GM23338 (cell line): ENCODE measurements around the gene RGS6. TPM values are rescaled to one million over a fixed set of nuclear protein-coding genes. Genes with fewer than 3 reads are reported as not detected.

Source experiments
- ATAC-seq: fragments of 200-7000 bp; cut with Tn5 transposase; 3 replicates; pipeline ENCODE4 v1.9.1; 2020
- DNase-seq: peaks from one replicate; pipeline ENCODE4 v3.0.0-alpha.2; 2015; ENCODE audit warnings: low spot score
- H2AFZ ChIP-seq: fragments of 200-600 bp; sonication (generic); 2 replicates; pipeline ENCODE4 v1.8.0; 2016; ENCODE audit warnings: antibody characterized with exemption, mild to moderate bottlenecking, moderate library complexity
- H3F3A ChIP-seq: fragments of 200-600 bp; sonication (generic); replicated peaks from 2 replicates; pipeline ENCODE4 v1.8.0; 2017; ENCODE audit warnings: antibody characterized with exemption, mixed run types, low read depth
- H3K27ac ChIP-seq: fragments of 200-600 bp; sonication (generic); 2 replicates; pipeline ENCODE4 v1.6.1; 2016; ENCODE audit warnings: low read depth
- H3K27me3 ChIP-seq: fragments of 200-600 bp; sonication (generic); 2 replicates; pipeline ENCODE4 v1.8.0; 2016; ENCODE audit warnings: mild to moderate bottlenecking, mixed run types, moderate library complexity; ENCODE audit not compliant: insufficient read depth
- H3K36me3 ChIP-seq: fragments of 200-600 bp; sonication (generic); 2 replicates; pipeline ENCODE4 v1.8.0; 2016; ENCODE audit warnings: mild to moderate bottlenecking; ENCODE audit not compliant: insufficient read depth
- H3K4me1 ChIP-seq: fragments of 200-600 bp; sonication (generic); 2 replicates; pipeline ENCODE4 v1.8.0; 2016; ENCODE audit warnings: mild to moderate bottlenecking, moderate library complexity; ENCODE audit not compliant: insufficient read depth
- H3K4me2 ChIP-seq: fragments of 200-600 bp; sonication (generic); 2 replicates; pipeline ENCODE4 v1.7.1; 2017; ENCODE audit warnings: mixed run types
- H3K4me3 ChIP-seq: fragments of 200-600 bp; sonication (generic); 2 replicates; pipeline ENCODE4 v1.6.1; 2016; ENCODE audit warnings: mixed run types
- H3K79me2 ChIP-seq: fragments of 200-600 bp; sonication (generic); replicated peaks from 2 replicates; pipeline ENCODE4 v1.8.0; 2017; ENCODE audit warnings: mild to moderate bottlenecking; ENCODE audit not compliant: insufficient read depth
- H3K9me2 ChIP-seq: fragments of 200-600 bp; sonication (generic); 2 replicates; pipeline ENCODE4 v1.8.0; 2017; ENCODE audit not compliant: insufficient read depth
- H4K20me1 ChIP-seq: fragments of 200-600 bp; sonication (generic); replicated peaks from 2 replicates; pipeline ENCODE4 v1.8.0; 2017; ENCODE audit warnings: mild to moderate bottlenecking; ENCODE audit not compliant: insufficient read depth
- H3K27ac Mint-ChIP-seq: 2 replicates; pipeline ENCODE4 v1.8.0; 2020; ENCODE audit warnings: inconsistent platforms, mild to moderate bottlenecking, moderate library complexity, mixed read lengths
- H3K27me3 Mint-ChIP-seq: 3 replicates; pipeline ENCODE4 v1.8.0; 2022; ENCODE audit warnings: low read depth, mild to moderate bottlenecking, moderate library complexity, mixed read lengths, inconsistent platforms; ENCODE audit not compliant: insufficient read depth, poor library complexity
- H3K36me3 Mint-ChIP-seq: 3 replicates; pipeline ENCODE4 v1.8.0; 2021; ENCODE audit warnings: low read depth, mild to moderate bottlenecking, inconsistent platforms, moderate library complexity, mixed read lengths
- H3K4me1 Mint-ChIP-seq: 3 replicates; pipeline ENCODE4 v1.8.0; 2020; ENCODE audit warnings: mild to moderate bottlenecking, inconsistent platforms, mixed read lengths
- H3K4me3 Mint-ChIP-seq: 3 replicates; pipeline ENCODE4 v1.8.0; 2021; ENCODE audit warnings: moderate library complexity, mild to moderate bottlenecking, inconsistent platforms, mixed read lengths
- H3K9me3 Mint-ChIP-seq: 3 replicates; pipeline ENCODE4 v1.8.0; 2020; ENCODE audit warnings: moderate library complexity, mild to moderate bottlenecking, inconsistent platforms, mixed read lengths
- CREB1 ChIP-seq: fragments of 250-450 bp; sonication (Bioruptor Pico); IDR thresholded peaks from 2 replicates; pipeline ENCODE4 v1.5.0; 2020; ENCODE audit warnings: low read depth, mild to moderate bottlenecking, moderate library complexity
- EZH2 ChIP-seq: fragments of 200-600 bp; sonication (generic); IDR thresholded peaks from one replicate; pipeline ENCODE4 v1.8.0; 2017; ENCODE audit warnings: antibody characterized with exemption, mild to moderate bottlenecking, low read depth; ENCODE audit not compliant: unreplicated experiment
- EZH2phosphoT487 ChIP-seq: fragments of 200-600 bp; sonication (generic); IDR thresholded peaks from one replicate; pipeline ENCODE4 v1.8.1; 2018; ENCODE audit warnings: antibody characterized with exemption; ENCODE audit not compliant: unreplicated experiment
- JUNB ChIP-seq: IDR thresholded peaks from one replicate; pipeline ENCODE4 v1.6.1; 2016; ENCODE audit warnings: antibody characterized with exemption; ENCODE audit not compliant: unreplicated experiment
- NANOG ChIP-seq: IDR thresholded peaks from 2 replicates; pipeline ENCODE4 v1.6.1; 2016; ENCODE audit warnings: antibody characterized with exemption, borderline replicate concordance
- POLR2AphosphoS5 ChIP-seq: IDR thresholded peaks from 2 replicates; pipeline ENCODE4 v1.6.1; 2016; ENCODE audit warnings: antibody characterized with exemption, low read depth
- STAT1 ChIP-seq: IDR thresholded peaks from one replicate; pipeline ENCODE4 v1.6.1; 2016; ENCODE audit warnings: antibody characterized with exemption; ENCODE audit not compliant: unreplicated experiment
- ZNF114 ChIP-seq: fragments of 250-450 bp; sonication (Bioruptor Pico); IDR thresholded peaks from 2 replicates; pipeline ENCODE4 v1.5.0; 2020; ENCODE audit warnings: mild to moderate bottlenecking, moderate library complexity
- ZNF331 ChIP-seq: fragments of 250-450 bp; sonication (Bioruptor Pico); IDR thresholded peaks from 2 replicates; pipeline ENCODE4 v1.5.0; 2020; ENCODE audit warnings: low read depth, mild to moderate bottlenecking, moderate library complexity
- polyA plus RNA-seq: library from polyadenylated mRNA; unstranded; fragments of >200 nt; fragmentation: Nextera tagmentation; extraction: Ambion mirVana; gene quantifications from 2 replicates; pipeline ENCODE4 v1.2.1, GENCODE V29; 2016
- total RNA-seq: library from RNA; depleted of rRNA; stranded (reverse); fragments of >200 nt; shearing (Covaris generic); gene quantifications from 2 replicates; pipeline ENCODE4 v1.2.3, GENCODE V29; 2014
- TF ChIP-seq, protein P1 (sequence below): IDR thresholded peaks from 2 replicates; pipeline ENCODE4 v1.6.1; 2016; ENCODE audit warnings: antibody characterized with exemption
- TF ChIP-seq, protein P2 (sequence below): IDR thresholded peaks from one replicate; pipeline ENCODE4 v1.6.1; 2018; ENCODE audit warnings: antibody characterized with exemption; ENCODE audit not compliant: unreplicated experiment
- TF ChIP-seq, protein P3 (sequence below): fragments of 250-450 bp; sonication (Bioruptor Pico); IDR thresholded peaks from 2 replicates; pipeline ENCODE4 v1.5.0; 2020; ENCODE audit warnings: mild to moderate bottlenecking, moderate library complexity
- TF ChIP-seq, protein P4 (sequence below), 2 experiments: fragments of 200-600 bp in 1 of 2; sonication (generic) in 1 of 2; conservative IDR thresholded peaks; 2 replicates each; pipeline versions ENCODE4 v1.5.1 to v1.6.1; 2016 to 2017; ENCODE audit warnings: antibody characterized with exemption in 2 of 2, low read depth in 2 of 2, mild to moderate bottlenecking in 2 of 2, moderate library complexity in 1 of 2

RGS6 gene
- total and polyA plus RNA-seq, 2 experiments from 2014 or later, result 0.66 to 0.83 TPM

DNA sequence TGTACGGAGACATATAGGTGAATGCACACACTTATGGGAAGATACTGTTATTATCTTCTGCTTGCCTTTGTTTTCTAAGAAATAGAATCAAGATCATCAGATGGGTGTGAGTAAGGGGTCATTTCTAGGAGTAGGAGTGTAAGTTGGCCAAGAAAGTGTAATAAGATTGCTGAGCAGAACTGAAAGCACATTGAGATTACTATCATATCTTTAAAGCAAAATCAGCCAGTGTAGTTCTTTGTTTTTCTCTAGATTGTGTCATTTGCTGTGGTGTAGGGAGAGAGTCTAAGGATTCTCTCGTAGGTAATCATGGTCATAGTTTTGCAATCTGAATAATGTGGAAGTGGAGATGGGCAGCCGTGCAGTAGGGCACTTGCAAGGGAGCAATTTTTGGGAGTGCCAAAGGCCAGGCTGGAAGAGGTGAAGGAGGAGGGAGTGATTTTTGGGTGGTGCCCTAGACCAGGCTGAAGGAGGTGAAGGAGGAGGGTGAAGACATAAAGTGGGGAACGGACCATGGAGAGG, 131.6 kb downstream of the RGS6 start:
- Histone ChIP-seq H3K27ac (no peak overlapping the region), H3K36me3 (no peaks in the 10 kb centered on the region), H3K4me2 (no peak overlapping the region), H3K4me1 (0 out of 2 replicates have a peak, but pooled peaks cover 3% of the 10 kb centered on the region), H3K27me3 (no peaks in the 10 kb centered on the region), H4K20me1 (no peaks in the 10 kb centered on the region), H3K9me2 (peaks cover 8% of the 10 kb centered on the region; the same call in 1 of the 2 replicates), H3K79me2 (no peaks in the 10 kb centered on the region), H3F3A (no peaks in the 10 kb centered on the region), H2AFZ (no peak overlapping the region), H3K4me3 (no peak overlapping the region)
- TF ChIP-seq, protein P1, sequence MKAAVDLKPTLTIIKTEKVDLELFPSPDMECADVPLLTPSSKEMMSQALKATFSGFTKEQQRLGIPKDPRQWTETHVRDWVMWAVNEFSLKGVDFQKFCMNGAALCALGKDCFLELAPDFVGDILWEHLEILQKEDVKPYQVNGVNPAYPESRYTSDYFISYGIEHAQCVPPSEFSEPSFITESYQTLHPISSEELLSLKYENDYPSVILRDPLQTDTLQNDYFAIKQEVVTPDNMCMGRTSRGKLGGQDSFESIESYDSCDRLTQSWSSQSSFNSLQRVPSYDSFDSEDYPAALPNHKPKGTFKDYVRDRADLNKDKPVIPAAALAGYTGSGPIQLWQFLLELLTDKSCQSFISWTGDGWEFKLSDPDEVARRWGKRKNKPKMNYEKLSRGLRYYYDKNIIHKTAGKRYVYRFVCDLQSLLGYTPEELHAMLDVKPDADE, result no peak
- no peak for TF ChIP-seq POLR2AphosphoS5
- no peak for TF ChIP-seq ZNF331
- TF ChIP-seq EZH2phosphoT487, result no peak
- TF ChIP-seq, protein P2, sequence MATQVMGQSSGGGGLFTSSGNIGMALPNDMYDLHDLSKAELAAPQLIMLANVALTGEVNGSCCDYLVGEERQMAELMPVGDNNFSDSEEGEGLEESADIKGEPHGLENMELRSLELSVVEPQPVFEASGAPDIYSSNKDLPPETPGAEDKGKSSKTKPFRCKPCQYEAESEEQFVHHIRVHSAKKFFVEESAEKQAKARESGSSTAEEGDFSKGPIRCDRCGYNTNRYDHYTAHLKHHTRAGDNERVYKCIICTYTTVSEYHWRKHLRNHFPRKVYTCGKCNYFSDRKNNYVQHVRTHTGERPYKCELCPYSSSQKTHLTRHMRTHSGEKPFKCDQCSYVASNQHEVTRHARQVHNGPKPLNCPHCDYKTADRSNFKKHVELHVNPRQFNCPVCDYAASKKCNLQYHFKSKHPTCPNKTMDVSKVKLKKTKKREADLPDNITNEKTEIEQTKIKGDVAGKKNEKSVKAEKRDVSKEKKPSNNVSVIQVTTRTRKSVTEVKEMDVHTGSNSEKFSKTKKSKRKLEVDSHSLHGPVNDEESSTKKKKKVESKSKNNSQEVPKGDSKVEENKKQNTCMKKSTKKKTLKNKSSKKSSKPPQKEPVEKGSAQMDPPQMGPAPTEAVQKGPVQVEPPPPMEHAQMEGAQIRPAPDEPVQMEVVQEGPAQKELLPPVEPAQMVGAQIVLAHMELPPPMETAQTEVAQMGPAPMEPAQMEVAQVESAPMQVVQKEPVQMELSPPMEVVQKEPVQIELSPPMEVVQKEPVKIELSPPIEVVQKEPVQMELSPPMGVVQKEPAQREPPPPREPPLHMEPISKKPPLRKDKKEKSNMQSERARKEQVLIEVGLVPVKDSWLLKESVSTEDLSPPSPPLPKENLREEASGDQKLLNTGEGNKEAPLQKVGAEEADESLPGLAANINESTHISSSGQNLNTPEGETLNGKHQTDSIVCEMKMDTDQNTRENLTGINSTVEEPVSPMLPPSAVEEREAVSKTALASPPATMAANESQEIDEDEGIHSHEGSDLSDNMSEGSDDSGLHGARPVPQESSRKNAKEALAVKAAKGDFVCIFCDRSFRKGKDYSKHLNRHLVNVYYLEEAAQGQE, result no peak
- TF ChIP-seq ZNF114 (CRISPR knock-in tag), result no peak
- TF ChIP-seq, protein P3, sequence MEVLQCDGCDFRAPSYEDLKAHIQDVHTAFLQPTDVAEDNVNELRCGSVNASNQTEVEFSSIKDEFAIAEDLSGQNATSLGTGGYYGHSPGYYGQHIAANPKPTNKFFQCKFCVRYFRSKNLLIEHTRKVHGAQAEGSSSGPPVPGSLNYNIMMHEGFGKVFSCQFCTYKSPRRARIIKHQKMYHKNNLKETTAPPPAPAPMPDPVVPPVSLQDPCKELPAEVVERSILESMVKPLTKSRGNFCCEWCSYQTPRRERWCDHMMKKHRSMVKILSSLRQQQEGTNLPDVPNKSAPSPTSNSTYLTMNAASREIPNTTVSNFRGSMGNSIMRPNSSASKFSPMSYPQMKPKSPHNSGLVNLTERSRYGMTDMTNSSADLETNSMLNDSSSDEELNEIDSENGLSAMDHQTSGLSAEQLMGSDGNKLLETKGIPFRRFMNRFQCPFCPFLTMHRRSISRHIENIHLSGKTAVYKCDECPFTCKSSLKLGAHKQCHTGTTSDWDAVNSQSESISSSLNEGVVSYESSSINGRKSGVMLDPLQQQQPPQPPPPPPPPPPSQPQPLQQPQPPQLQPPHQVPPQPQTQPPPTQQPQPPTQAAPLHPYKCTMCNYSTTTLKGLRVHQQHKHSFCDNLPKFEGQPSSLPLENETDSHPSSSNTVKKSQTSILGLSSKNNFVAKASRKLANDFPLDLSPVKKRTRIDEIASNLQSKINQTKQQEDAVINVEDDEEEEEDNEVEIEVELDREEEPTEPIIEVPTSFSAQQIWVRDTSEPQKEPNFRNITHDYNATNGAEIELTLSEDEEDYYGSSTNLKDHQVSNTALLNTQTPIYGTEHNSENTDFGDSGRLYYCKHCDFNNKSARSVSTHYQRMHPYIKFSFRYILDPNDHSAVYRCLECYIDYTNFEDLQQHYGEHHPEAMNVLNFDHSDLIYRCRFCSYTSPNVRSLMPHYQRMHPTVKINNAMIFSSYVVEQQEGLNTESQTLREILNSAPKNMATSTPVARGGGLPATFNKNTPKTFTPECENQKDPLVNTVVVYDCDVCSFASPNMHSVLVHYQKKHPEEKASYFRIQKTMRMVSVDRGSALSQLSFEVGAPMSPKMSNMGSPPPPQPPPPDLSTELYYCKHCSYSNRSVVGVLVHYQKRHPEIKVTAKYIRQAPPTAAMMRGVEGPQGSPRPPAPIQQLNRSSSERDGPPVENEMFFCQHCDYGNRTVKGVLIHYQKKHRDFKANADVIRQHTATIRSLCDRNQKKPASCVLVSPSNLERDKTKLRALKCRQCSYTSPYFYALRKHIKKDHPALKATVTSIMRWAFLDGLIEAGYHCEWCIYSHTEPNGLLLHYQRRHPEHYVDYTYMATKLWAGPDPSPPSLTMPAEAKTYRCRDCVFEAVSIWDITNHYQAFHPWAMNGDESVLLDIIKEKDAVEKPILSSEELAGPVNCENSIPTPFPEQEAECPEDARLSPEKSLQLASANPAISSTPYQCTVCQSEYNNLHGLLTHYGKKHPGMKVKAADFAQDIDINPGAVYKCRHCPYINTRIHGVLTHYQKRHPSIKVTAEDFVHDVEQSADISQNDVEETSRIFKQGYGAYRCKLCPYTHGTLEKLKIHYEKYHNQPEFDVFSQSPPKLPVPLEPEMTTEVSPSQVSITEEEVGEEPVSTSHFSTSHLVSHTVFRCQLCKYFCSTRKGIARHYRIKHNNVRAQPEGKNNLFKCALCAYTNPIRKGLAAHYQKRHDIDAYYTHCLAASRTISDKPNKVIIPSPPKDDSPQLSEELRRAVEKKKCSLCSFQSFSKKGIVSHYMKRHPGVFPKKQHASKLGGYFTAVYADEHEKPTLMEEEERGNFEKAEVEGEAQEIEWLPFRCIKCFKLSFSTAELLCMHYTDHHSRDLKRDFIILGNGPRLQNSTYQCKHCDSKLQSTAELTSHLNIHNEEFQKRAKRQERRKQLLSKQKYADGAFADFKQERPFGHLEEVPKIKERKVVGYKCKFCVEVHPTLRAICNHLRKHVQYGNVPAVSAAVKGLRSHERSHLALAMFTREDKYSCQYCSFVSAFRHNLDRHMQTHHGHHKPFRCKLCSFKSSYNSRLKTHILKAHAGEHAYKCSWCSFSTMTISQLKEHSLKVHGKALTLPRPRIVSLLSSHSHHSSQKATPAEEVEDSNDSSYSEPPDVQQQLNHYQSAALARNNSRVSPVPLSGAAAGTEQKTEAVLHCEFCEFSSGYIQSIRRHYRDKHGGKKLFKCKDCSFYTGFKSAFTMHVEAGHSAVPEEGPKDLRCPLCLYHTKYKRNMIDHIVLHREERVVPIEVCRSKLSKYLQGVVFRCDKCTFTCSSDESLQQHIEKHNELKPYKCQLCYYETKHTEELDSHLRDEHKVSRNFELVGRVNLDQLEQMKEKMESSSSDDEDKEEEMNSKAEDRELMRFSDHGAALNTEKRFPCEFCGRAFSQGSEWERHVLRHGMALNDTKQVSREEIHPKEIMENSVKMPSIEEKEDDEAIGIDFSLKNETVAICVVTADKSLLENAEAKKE (CRISPR knock-in tag), result no peak
- TF ChIP-seq JUNB, result no peak
- TF ChIP-seq, protein P4, sequence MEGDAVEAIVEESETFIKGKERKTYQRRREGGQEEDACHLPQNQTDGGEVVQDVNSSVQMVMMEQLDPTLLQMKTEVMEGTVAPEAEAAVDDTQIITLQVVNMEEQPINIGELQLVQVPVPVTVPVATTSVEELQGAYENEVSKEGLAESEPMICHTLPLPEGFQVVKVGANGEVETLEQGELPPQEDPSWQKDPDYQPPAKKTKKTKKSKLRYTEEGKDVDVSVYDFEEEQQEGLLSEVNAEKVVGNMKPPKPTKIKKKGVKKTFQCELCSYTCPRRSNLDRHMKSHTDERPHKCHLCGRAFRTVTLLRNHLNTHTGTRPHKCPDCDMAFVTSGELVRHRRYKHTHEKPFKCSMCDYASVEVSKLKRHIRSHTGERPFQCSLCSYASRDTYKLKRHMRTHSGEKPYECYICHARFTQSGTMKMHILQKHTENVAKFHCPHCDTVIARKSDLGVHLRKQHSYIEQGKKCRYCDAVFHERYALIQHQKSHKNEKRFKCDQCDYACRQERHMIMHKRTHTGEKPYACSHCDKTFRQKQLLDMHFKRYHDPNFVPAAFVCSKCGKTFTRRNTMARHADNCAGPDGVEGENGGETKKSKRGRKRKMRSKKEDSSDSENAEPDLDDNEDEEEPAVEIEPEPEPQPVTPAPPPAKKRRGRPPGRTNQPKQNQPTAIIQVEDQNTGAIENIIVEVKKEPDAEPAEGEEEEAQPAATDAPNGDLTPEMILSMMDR (conservative IDR thresholded peaks at IDR 0.05; ENCODE audit: low read depth in 2 of 2), result no peak
- no peak for TF ChIP-seq CREB1
- TF ChIP-seq NANOG, result no peak
- no peak for TF ChIP-seq EZH2
- TF ChIP-seq STAT1, result no peak
- Mint-ChIP-seq H3K9me3 (no peaks in the 10 kb centered on the region), H3K27ac (no peak overlapping the region), H3K4me3 (no peak overlapping the region), H3K27me3 (peaks cover 2% of the 10 kb centered on the region), H3K4me1 (peaks cover 6% of the 10 kb centered on the region; the same call in 2 of the 3 replicates), H3K36me3 (no peaks in the 10 kb centered on the region)
- DNase-seq (no peak), ATAC-seq (no peak)
